Left cardiac atrium (tissue), 4 donors: Measurements from ENCODE around the gene HOXB7. TPM values are rescaled to one million over a fixed set of nuclear protein-coding genes. Genes with fewer than 3 reads are reported as not detected.

ENCODE experiments used
- ATAC-seq, 2 donors: fragments of 200-7000 bp; cut with Tn5 transposase; one replicate each; pipeline ENCODE4 v1.9.1; 2020; ENCODE audit warnings: mild to moderate bottlenecking in 2 of 2, moderate library complexity in 2 of 2
- DNase-seq: peaks from one replicate; pipeline ENCODE4 v3.0.0-alpha.2; 2020
- intact Hi-C, 2 donors: fragments of 100-400 bp; cut with DNase I; formaldehyde crosslinking; loops; one replicate each; pipeline versions ENCODE4 v1.14.1 to v1.15.1; 2022 to 2023
- microRNA-seq, 2 donors: library from miRNA; unstranded; fragments of <30 nt; microRNA quantifications; one replicate each; pipeline ENCODE4 v1.2.0, GENCODE V29; 2020
- total RNA-seq, 2 donors: library from RNA; stranded (reverse); fragmentation: NEBNext Ultra II Directional; extraction: Animal tissue kit (Norgen Biotek cat#: 25700); gene quantifications; one replicate each; pipeline ENCODE4 v1.2.1, GENCODE V29; 2021
- donor health status: DM: no; HTN: yes; CAD: no.
- donor health status: DM: no; HTN: yes; CAD: no; lungs with severe emphysema.
- donor health status: DM: yes; HTN: yes; CAD: no.
- donor health status: Dilated cardiomyopathy.

HOXB7 gene
- total RNA-seq, 2 donors from 2014 or later = 0.44 to 1.1 TPM

DNA sequence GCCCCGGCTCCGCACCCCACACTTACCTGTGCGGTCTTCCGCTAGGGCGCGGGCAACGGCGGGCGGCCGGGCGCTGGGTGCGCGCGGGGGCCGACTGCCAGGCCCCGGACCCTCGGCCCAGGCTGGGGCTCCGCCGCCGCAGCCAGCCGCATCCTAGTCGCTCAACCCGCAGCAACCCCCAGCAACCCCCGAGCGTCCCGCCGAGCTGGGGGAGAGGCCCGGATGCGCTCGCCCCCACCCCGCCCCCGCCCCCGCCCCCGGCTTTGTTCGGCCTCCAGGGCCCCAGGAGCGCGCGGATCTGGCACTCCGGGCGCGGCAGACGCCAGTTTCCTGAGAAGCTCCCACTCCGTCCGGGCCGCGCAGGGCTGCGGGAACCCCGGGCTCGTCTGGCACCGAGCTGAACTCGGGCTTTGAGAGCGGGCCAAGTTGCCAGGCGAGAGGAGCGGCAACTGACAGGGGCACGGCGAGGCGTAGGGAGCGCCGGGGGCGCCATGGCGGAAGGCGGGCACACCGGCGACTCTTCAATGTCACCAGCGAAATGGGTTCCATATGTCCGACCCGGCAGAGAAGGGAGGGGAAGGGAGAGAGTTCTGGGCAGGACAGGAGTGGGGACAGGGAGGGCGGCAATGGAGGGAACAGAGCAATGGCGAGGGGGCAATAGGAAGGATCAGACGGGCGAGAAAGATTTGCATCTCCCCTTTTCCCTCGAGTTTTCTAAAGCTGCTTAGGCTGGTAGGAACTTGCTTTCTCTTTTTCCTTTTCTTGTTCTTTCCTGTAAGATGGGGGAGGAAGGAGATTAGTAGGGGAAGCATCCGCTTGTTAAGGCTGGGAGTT lies 46.4 kb downstream of the HOXB7 start:
- intact Hi-C loops = no loop called here
- no peak for DNase-seq
- ATAC-seq = peak; percentile 70 to 71

DNA sequence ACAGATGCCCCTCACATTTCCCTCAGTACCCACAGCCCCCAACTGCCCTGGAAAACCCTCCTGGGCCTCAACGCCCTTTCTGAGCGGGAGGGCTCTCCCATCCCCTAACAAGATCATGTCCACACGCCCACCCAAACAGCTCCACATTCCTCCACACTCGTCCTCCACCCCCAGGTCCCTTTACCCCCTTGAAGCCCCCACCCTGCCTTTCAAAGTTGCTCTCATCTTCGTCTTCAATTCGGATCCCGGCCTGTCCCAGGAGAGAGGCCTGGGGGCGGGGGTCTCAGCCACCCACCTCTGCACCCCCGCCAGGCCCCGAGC lies 47.0 kb downstream of the HOXB7 start:
- intact Hi-C loops = no loop called here

DNA sequence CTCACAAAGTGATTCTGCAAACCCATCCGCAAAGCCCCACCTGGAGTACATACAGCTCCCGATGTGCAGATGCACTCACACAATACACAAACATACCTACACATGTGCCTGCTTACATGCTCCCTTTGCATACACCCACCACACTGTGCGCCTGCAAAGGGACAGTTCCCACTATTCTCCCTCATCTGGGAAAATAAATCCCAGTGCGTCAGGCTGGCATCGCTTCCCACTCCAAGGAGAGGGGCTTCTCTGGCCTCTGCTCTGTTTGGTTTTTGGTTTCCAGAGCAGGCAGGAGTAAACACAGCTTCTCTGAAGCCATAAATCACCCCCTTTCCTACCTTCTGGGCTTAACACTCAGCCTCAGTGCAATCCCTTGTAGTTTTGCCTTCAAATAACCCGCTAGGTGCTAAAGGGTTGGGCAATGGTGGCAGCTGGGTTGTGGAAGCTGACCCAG lies 47.4 kb downstream of the HOXB7 start:
- ATAC-seq (no peak), DNase-seq (no peak)
- intact Hi-C loops = no loop called here

More for the DNA sequence above, 47.0 kb downstream of the HOXB7 start:
- no peak for ATAC-seq
- DNase-seq = no peak

DNA sequence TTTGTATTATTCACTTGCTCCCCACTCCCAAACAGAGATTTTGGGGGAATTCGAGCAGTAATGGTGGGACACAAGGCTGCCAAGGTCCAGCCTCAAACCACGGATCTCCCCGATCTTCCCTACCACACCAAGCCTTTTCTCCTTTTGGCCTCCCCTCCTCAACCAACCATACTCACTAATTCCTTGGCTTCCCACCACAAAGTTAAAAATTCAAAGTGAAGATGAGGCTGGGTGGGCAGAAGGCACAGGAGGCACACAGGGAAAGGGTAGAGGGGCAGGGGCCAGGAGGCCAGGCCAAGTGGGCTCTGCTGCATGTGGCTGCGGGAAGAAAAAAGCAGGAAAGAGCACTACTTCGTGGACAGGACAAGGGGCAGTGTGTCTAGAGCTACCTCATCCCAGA lies 47.9 kb downstream of the HOXB7 start:
- ATAC-seq (no peak), DNase-seq (no peak)
- intact Hi-C loops = no loop called here

DNA sequence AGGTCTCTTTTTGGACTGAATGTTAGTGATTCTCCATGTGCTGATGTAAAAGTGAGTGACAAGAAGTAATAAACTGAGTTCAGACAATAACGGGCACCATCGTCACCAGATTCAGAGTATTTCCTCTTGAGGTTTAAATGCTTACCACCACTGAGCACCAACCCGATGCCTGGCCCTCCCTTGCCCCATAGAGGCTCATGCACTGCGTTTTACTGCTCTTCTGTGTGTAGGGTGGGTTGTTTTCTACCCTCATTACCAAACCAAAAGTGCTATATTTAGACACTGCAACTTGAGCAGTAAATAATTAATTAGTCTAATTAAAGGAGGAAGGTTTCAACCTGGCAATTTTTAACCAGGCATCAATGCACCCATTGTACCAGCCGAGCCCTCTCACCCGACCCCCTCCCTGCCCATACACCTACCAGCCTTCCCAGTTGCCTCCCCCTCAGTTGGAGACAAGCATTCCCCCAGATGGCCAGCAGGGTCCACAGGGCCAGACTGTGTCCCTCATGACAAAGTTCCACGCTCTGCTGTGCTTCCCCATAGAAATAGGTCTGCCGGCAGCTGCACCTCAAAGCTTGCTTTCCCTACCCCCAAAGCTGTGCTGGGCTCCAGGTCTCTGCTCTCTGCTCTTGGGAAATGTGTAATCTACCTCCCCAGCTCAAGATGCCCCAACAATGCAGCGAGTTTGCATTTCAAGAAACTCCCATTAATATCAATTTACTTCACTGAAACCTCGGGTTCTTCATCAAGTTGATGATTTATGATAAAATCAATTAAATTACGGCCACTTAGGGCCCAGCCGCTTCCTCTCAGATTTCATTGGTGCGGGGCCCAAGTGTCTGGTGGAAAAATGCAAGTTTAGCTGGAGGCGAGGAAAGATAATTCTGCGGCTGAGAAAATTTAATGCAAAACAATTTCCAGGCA lies 48.7 kb downstream of the HOXB7 start:
- DNase-seq (no peak), ATAC-seq (no peak)
- intact Hi-C loops = no loop called here

DNA sequence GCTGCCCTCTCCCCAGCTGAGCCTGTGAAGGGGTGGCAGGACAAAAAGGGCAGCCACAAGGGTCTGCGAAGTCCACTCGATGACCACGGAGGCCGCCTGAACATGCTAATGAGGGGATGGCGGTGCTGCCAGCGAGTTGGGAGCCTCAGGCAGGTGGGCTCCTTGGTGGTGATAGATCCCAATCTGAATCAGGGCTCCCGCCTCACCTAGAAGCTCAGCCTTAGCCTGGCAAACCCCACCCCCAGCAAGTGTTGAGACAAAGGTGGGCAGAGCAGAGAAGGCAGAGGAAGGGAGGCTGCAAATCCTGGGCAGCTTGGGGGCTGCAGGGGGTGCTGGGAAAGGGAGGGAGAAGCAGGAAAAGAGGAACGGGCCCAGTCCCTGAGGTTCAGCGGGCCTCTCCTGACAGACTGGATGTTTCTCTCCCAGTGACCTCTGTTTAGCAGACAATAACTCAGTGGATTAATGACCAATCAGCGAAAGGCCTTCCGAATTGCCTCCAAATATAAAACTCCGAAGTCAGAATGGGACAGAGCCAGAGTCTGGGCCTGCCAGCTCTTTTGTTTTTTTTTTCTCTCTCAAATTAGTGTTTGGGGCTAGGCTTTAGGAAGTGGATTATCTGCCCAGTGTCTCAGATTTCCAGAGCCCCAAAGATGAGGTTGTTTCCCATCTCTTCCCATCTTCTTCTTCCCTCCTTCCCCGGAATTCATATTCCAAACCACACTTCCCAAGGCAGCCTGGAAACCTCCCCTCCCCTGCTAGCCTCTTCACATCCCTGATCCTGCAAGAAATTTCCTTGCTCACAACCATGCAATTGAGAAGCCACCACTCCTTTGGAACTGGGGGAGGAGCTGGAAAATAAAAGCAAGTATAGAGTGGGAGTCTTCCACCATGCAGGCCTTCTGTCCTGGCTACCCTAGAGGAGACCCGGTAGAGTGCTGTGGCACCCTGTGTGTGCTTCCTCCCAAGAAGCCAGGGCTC lies 50.7 kb downstream of the HOXB7 start:
- DNase-seq (no peak), ATAC-seq (no peak)
- intact Hi-C loops = no loop called here

DNA sequence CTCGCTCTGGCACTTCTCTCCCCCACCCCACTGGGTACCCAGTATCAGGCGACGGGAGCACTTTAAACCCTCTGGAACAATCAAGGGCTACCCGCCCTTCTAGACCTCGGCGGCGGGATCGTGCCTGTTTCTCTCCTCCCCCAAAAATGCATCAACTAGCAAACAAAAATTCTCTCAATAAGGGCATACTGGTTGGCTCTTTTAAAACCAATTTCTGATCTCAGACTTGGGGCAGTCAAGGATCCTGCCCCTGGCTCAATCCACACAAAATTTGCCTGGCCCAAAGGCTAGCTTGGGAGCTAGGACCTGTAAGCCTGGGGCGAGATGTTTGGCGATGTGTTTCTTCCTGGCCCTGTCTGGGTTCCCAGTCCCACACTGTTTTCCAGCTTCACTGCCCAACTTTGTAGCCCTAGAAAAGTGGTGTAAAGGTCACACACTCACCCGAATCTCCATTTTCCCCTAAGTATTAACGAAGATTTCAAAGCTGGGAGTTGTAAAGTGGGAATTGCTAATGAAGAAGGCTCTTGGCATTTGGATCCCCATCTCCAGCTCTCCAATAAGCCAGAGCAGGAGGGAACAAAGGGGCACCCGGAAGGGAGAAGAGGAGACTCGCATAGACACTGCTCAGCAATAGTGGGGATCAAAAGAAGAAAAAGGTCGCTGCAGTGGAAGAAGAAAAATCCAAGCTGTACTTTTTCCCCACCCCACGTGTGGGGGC lies 51.5 kb downstream of the HOXB7 start:
- intact Hi-C loops = no loop called here
- DNase-seq (no peak), ATAC-seq (no peak)

DNA sequence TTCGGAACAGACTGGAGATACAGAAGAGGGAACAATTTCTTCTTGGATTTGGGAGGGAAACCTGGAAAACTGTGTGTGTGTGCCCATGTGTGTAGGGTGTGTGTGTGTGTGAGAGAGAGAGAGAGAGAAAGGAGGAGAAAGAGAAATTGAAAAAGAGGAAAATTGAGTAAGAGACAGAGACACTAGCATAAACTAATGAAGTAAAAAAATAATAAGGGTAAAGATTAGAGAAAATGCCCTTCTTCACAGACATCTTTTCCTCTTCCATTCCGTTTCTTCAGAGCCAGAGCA lies 52.0 kb downstream of the HOXB7 start:
- intact Hi-C loops = no loop called here
- ATAC-seq (no peak), DNase-seq (no peak)

DNA sequence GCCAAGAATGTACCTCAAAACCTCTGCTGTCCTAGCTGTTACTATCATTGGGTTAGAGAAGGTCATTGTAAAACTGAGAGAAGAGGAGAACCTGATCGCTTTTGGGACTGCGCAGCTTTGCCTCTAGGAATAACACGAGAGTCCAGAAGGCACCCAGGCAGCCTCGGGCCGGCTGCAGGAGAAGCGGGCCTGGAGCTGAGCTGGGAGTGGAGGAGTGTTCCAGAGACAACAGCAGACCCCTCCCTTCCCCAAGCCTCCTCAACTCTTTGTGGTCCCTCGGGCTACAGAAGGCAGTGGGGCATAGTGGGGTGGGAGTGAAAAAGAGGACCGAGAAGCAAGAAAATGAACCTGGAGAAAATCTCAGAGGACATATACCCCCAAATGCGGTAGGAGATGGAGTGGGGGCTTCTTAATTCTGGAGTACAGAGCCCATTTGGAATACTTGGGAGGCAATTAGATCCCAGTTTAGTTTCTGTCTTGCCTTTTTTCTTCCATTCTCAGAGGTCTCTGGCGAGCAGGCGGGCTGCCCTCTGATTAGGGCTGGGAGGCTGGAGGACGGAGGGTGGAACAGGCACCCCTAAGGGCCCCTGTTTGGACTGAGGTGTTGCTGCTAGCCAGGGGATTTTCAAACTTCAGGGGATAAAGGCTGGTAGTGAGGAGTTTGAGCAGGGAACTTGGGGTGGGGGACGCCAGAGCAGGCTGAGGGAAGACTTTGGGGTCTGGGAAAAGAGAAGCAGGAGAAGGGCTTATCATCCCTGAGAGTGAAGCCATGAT lies 52.6 kb downstream of the HOXB7 start:
- ATAC-seq = no peak
- intact Hi-C loops = no loop called here
- no peak for DNase-seq

Small RNA genes within 50 kb of the gene (microRNA-seq; reads per million reads assigned to microRNA genes)
- gene MIR196A1 = 0 reads per million in 2 donors

Other genes with a start within 250 kb of the HOXB7 start
- under 1 TPM; 0.31 to 0.88 TPM for gene SKAP1, start 180.8 kb downstream of the HOXB7 start, total RNA-seq
- not detected for gene HOXB1, start 80.0 kb downstream of the HOXB7 start, total RNA-seq
- 1 to 10 TPM; 6.1 to 6.7 TPM for gene HOXB2, start 65.9 kb downstream of the HOXB7 start, total RNA-seq
- 1 to 10 TPM in 1 of 2 donors, under 1 TPM in 1; 0.31 to 1.6 TPM for gene HOXB4, start 32.7 kb downstream of the HOXB7 start, total RNA-seq
- gene HOXB3, start 20.8 kb downstream of the HOXB7 start, total RNA-seq = 1 to 10 TPM; 1.2 to 2.8 TPM
- under 1 TPM in 1 of 2 donors, not detected in 1; 0.41 TPM for gene HOXB5, start 17.2 kb downstream of the HOXB7 start, total RNA-seq
- gene HOXB6, start 6.0 kb downstream of the HOXB7 start, total RNA-seq = 1 to 10 TPM in 1 of 2 donors, under 1 TPM in 1; 0.63 to 2.2 TPM
- under 1 TPM in 1 of 2 donors, not detected in 1; 0.32 TPM for gene HOXB8, start 4.3 kb upstream of the HOXB7 start, total RNA-seq
- not detected for gene HOXB9, start 15.3 kb upstream of the HOXB7 start, total RNA-seq
- not detected for gene PRAC1, start 111.5 kb upstream of the HOXB7 start, total RNA-seq
- not detected for gene PRAC2, start 112.2 kb upstream of the HOXB7 start, total RNA-seq
- not detected for gene HOXB13, start 117.7 kb upstream of the HOXB7 start, total RNA-seq
- under 1 TPM in 1 of 2 donors, not detected in 1; 0.16 TPM for gene TTLL6, start 206.2 kb upstream of the HOXB7 start, total RNA-seq
- gene CALCOCO2, start 220.0 kb upstream of the HOXB7 start, total RNA-seq = 100 to 1,000 TPM; 180 to 241 TPM